Endodermal cell (in vitro differentiated cells): ENCODE results near the gene NUP107. TPM values are rescaled to one million over a fixed set of nuclear protein-coding genes. Genes with fewer than 3 reads are reported as not detected.
"Not testable (repeated sequence)": the region's sequence is repeated elsewhere in the genome, so short reads cannot be mapped to it uniquely, and the experiment has no call there.

Experiments
- DNase-seq: peaks from one replicate; pipeline ENCODE4 v3.0.0-alpha.2; 2017
- H3K27ac ChIP-seq: 2 replicates; pipeline ENCODE4 v1.5.1; 2013; ENCODE audit warnings: mild to moderate bottlenecking, low read depth, low read length, moderate library complexity
- H3K27me3 ChIP-seq: 2 replicates; pipeline ENCODE4 v1.6.1; 2013; ENCODE audit warnings: mild to moderate bottlenecking, low read length, moderate library complexity; ENCODE audit not compliant: insufficient read depth, control insufficient read depth, poor library complexity, severe bottlenecking
- H3K36me3 ChIP-seq: 2 replicates; pipeline ENCODE4 v1.7.0; 2013; ENCODE audit warnings: mild to moderate bottlenecking, low read length, moderate library complexity; ENCODE audit not compliant: control insufficient read depth, insufficient read depth
- H3K4me1 ChIP-seq: one replicate; pipeline ENCODE4 v1.7.0; 2013; ENCODE audit warnings: low read length; ENCODE audit not compliant: control insufficient read depth, insufficient read depth
- H3K4me3 ChIP-seq: 2 replicates; pipeline ENCODE4 v1.5.1; 2013; ENCODE audit warnings: mild to moderate bottlenecking, low read length, moderate library complexity
- H3K9ac ChIP-seq: 2 replicates; pipeline ENCODE4 v1.6.1; 2013; ENCODE audit warnings: mild to moderate bottlenecking, low read length, moderate library complexity; ENCODE audit not compliant: poor library complexity, severe bottlenecking; ENCODE audit errors: extremely low read depth
- H3K9me3 ChIP-seq: 2 replicates; pipeline ENCODE4 v1.6.1; 2013; ENCODE audit warnings: mild to moderate bottlenecking, low read length, moderate library complexity; ENCODE audit not compliant: control insufficient read depth
- H3K27ac Mint-ChIP-seq: 2 replicates; pipeline ENCODE4 v1.8.0; 2020; ENCODE audit warnings: mixed read lengths
- H3K27me3 Mint-ChIP-seq: 2 replicates; pipeline ENCODE4 v1.8.0; 2021; ENCODE audit warnings: mild to moderate bottlenecking, mixed read lengths; ENCODE audit not compliant: insufficient read depth
- H3K36me3 Mint-ChIP-seq: 2 replicates; pipeline ENCODE4 v1.8.0; 2020; ENCODE audit warnings: low read depth, mixed read lengths
- H3K4me1 Mint-ChIP-seq: 2 replicates; pipeline ENCODE4 v1.8.0; 2020; ENCODE audit warnings: mixed read lengths
- H3K4me3 Mint-ChIP-seq: 2 replicates; pipeline ENCODE4 v1.8.0; 2020; ENCODE audit warnings: mild to moderate bottlenecking, moderate library complexity, mixed read lengths
- H3K9me3 Mint-ChIP-seq: 2 replicates; pipeline ENCODE4 v1.8.0; 2020; ENCODE audit warnings: mild to moderate bottlenecking, mixed read lengths
- WGBS, 2 experiments: methylation state at CpG; one replicate each; pipeline versions ENCODE4 v1.1.5 to v1.1.7; 2013; ENCODE audit warnings: missing lambda C conversion rate in 2 of 2, mixed read lengths in 1 of 2; ENCODE audit not compliant: insufficient coverage in 1 of 2, insufficient read length in 1 of 2; 5-methylcytosine and 5-hydroxymethylcytosine counted together
- total RNA-seq, 2 donors: library from RNA; stranded (reverse); fragmentation: NEBNext Ultra II Directional in 1 of 2; extraction: Animal tissue kit (Norgen Biotek cat#: 25700) in 1 of 2; gene quantifications; 2 replicates in 1 of 2; 3 replicates in 1 of 2; pipeline ENCODE4 v1.2.1, GENCODE V29; 2021
- TF ChIP-seq, protein P1 (sequence below): fragments of 200-600 bp; sonication (generic); conservative IDR thresholded peaks from 2 replicates; pipeline ENCODE4 v1.5.0; 2021; ENCODE audit warnings: antibody characterized with exemption, mild to moderate bottlenecking

Gene NUP107
- total RNA-seq, 2 donors from 2014 or later, result 116 to 130 TPM

DNA sequence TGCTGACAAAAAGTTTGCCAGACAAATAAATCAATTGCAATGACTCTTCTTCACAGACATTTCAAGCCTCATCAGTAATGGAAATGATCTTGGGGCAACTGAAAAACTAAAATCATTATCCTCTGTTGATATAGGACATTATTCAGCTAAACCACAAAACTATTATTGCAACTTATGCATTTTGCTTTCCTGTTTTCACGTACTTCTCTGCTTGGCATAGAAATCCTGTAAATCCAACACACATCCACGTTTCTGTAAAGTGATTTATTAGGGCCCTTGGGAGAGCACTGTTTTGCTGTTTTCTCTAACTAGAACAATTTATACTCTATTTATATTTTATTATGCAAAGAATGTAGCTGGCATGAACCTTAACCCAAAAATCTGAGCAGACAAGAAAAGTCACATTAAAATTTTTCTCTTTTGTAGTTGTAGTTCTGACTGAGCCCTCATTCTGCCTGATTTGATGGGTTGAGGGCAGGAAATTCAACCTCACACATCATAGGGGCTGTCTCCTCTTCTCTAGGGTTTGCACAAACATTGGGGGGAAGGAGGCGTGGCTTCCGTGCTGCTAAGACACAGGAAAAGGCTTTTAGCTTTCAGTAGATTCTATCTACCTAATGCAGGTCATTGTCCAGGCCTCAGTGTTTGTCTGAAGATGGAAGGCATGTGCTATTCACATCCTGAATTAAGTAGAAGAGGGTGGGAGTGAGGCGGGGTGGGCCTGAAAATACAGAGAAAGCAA, 11.5 kb upstream of the NUP107 start:
- Histone ChIP-seq H3K27ac (no peak overlapping the region), H3K4me3 (no peak overlapping the region), H3K4me1 (no peaks in the 10 kb centered on the region), H3K36me3 (no peaks in the 10 kb centered on the region), H3K9ac (no peak overlapping the region), H3K9me3 (no peaks in the 10 kb centered on the region), H3K27me3 (no peaks in the 10 kb centered on the region)
- no peaks in the 10 kb centered on the region for H3K9me3 Mint-ChIP-seq
- TF ChIP-seq, protein P1, sequence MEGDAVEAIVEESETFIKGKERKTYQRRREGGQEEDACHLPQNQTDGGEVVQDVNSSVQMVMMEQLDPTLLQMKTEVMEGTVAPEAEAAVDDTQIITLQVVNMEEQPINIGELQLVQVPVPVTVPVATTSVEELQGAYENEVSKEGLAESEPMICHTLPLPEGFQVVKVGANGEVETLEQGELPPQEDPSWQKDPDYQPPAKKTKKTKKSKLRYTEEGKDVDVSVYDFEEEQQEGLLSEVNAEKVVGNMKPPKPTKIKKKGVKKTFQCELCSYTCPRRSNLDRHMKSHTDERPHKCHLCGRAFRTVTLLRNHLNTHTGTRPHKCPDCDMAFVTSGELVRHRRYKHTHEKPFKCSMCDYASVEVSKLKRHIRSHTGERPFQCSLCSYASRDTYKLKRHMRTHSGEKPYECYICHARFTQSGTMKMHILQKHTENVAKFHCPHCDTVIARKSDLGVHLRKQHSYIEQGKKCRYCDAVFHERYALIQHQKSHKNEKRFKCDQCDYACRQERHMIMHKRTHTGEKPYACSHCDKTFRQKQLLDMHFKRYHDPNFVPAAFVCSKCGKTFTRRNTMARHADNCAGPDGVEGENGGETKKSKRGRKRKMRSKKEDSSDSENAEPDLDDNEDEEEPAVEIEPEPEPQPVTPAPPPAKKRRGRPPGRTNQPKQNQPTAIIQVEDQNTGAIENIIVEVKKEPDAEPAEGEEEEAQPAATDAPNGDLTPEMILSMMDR, result no peak
- DNase-seq, result peak; percentile 54
- H3K4me3 Mint-ChIP-seq, result no peak overlapping the region
- H3K4me1 Mint-ChIP-seq, result peaks cover 3% of the 10 kb centered on the region
- 80 to 89% methylated on average over 1 to 4 of the region's 5 CpGs for WGBS, 2 experiments
- no peaks in the 10 kb centered on the region for H3K27me3 Mint-ChIP-seq
- H3K27ac Mint-ChIP-seq, result peak overlapping the region; percentile 71
- no peaks in the 10 kb centered on the region for H3K36me3 Mint-ChIP-seq

DNA sequence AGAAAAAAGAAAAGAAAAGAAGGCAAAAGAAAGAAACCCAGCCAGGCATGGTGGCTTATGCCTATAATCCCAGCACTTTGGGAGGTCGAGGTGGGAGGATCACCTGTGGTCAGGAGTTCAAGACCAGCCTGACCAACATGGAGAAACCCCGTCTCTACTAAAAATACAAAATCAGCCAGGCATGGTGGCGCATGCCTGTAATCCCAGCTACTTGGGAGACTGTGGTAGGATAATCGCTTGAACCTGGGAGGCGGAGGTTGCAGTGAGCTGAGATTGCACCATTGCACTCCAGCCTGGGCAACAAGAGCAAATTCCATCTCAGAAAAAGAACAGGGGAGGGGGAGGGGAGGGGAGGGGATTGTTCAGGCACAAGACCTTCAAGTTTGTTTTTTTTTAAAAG, 9.9 kb upstream of the NUP107 start:
- not testable (repeated sequence) for H3K4me1 ChIP-seq, H3K27ac ChIP-seq, H3K36me3 ChIP-seq, H3K27me3 ChIP-seq, H3K27ac Mint-ChIP-seq, H3K9me3 ChIP-seq, H3K9me3 Mint-ChIP-seq, H3K27me3 Mint-ChIP-seq, H3K4me1 Mint-ChIP-seq, H3K36me3 Mint-ChIP-seq, H3K4me3 ChIP-seq, DNase-seq, H3K4me3 Mint-ChIP-seq, H3K9ac ChIP-seq
- WGBS, 2 experiments, result 80 to 96% methylated on average over 1 to 5 of the region's 5 CpGs

DNA sequence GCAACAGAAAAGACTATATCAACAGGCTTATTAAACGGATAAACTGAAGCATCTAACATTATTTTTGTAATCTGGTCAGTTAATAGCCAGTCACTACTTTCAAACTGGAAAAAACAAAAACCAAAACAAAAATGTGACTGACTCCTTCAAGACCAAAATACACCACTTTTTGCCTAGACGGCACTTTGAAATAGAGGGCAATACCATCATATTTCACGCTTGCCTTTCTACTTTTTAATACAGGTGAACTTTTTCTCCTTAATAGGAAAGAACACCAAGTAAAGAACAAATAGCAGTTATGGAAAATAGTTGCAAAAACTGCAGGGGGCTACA, 550 bp upstream of the NUP107 start:
- Histone ChIP-seq H3K9me3 (no peaks in the 10 kb centered on the region), H3K36me3 (peaks cover 25% of the 10 kb centered on the region), H3K27ac (peak overlapping the region; percentile 55), H3K4me3 (peak overlapping the region; percentile 88), H3K27me3 (no peaks in the 10 kb centered on the region), H3K9ac (peak overlapping the region; percentile 79), H3K4me1 (no peaks in the 10 kb centered on the region)
- Mint-ChIP-seq H3K27me3 (no peaks in the 10 kb centered on the region), H3K36me3 (peaks cover 8% of the 10 kb centered on the region), H3K9me3 (no peaks in the 10 kb centered on the region), H3K4me3 (peak overlapping the region; percentile 98), H3K27ac (peak overlapping the region; percentile 98), H3K4me1 (peaks cover 17% of the 10 kb centered on the region)
- 70 to 90% methylated on average over 2 to 3 of the region's 3 CpGs for WGBS, 2 experiments
- TF ChIP-seq, protein P1, result no peak
- DNase-seq, result no peak

DNA sequence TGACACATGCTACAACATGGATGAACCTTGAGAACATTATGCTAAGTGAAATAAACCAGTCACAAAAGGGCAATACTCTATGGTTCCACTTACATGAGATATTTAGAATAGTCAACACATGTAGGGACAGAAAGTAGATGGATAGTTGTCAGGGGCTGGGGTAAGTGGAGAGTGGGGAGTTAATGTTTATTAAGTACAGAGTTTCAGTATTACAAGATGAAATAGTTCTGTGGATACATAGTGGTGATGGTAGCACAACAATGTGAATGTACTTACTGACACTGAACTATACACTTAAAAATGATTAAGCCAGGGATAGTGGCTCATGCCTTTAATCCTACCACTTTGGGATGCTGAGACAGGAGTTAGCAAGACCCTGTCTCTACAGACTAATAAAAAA, 8.7 kb downstream of the NUP107 start:
- no peaks in the 10 kb centered on the region for H3K4me1 Mint-ChIP-seq
- H3K27me3 ChIP-seq, result no peaks in the 10 kb centered on the region
- no peak for DNase-seq
- TF ChIP-seq, protein P1, result no peak
- H3K4me3 Mint-ChIP-seq, result no peak overlapping the region
- H3K27ac ChIP-seq, result no peak overlapping the region
- H3K9ac ChIP-seq, result no peak overlapping the region
- H3K4me1 ChIP-seq, result no peaks in the 10 kb centered on the region
- no peaks in the 10 kb centered on the region for H3K9me3 ChIP-seq
- H3K36me3 Mint-ChIP-seq, result peaks cover 69% of the 10 kb centered on the region
- peaks cover 2% of the 10 kb centered on the region for H3K9me3 Mint-ChIP-seq
- no peak overlapping the region for H3K4me3 ChIP-seq
- H3K27ac Mint-ChIP-seq, result no peak overlapping the region
- no peaks in the 10 kb centered on the region for H3K27me3 Mint-ChIP-seq
- peaks cover 85% of the 10 kb centered on the region for H3K36me3 ChIP-seq
